ENCODE measurements around the gene PPARG.
"Not testable (repeated sequence)": the region's sequence is repeated elsewhere in the genome, so short reads cannot be mapped to it uniquely, and the experiment has no call there.

Gene PPARG

DNA sequence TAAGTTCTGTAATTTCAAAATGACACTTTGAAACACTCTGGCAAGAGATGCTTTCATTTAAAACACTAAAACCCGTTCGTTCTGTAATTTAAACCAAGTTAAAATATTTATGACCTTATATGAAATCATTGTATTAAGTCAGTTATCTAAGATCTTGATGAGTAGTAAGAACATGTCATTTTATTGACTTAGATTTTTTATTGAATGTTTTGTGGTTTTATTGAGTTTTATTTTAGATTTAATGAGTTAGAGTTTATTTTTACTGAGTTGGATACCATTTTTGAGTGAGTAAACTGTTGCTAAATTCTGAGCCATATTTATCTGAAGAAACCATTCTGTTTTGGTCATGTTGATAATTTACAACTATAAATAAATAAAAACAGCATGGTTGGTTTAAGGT lies 94.3 kb downstream of the PPARG start:
- DNase-seq: no peak

DNA sequence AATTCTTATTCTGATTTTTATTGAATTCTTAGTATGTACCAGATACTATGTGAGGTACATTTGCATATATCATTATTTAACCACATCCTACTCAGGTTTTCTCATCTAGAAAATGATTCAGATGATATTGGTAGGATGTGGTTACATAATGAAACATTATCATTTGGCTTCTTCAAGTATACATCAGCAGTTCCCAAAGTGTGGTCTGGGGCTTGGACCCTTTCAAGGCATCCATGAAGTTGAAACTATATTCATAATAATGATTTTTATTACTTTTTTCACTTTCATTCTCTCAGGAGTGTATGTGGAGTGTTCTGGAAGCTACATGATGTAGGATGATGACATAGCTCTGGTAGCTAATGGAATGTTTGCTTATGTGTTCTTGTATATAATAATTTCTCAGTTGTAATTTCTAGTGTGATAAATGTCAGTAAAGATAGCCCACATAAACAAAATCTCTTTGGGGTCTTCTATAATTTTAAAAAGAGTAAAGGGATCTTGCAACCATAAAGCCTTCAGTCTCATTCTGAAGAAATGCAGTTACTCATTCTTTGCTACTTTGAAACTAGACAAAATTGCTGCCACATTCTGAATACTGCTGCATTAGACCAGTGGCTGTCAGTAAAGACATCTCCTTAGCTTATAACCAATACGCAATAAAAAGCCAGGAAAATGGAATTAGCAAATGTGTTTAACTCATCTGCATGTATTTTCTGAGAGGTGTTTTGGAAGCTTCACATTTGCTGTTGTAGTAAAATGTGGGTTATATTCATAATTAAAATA lies 95.8 kb downstream of the PPARG start:
- no peak for DNase-seq

DNA sequence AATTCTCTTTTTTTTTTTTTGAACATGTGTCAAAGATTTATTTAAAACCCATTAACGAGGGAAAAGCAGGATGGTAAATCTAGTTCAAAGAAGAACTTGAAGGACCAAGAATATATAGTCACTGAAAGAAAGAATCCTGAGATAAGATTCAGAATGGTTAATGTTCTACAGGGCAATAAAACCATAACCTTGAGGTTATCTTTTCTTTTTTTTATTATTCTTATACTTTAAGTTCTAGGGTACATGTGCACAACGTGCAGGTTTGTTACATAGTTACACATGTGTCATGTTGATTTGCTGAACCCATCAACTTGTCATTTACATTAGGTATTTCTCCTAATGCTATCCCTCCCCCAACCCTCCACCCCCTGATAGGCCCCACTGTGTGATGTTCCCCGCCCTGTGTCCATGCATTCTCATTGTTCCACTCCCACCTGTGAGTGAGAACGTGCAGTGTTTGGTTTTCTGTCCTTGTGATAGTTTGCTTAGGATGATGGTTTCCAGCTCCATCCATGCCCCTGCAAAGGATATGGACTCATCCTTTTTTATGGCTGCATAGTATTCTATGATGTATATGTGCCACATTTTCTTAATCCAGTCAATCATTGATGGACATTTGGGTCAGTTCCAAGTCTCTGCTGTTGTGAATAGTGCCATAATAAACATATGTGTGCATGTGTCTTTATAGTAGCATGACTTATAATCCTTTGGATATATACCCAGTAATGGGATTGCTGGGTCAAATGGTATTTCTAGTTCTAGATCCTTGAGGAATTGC lies 97.8 kb downstream of the PPARG start:
- DNase-seq: not testable (repeated sequence)

DNA sequence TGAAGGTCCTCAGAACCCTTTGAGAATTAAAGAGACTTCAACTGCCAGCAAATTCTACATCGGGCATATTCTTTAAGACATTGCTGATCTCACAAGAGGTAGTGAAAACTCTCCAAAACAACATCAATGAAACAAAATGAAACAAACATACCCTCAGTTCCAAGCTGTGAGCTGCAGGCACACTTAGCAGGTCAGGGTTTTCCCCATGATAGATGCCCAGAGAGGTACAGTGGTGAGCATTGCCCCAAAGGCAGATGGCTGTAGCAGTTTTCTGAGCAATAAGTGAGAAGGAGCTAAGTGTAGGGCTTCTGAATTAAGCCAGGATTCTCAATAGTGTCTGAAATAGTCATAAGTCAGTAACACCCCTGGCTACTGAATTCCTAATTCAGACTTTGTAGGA lies 99.3 kb downstream of the PPARG start:
- no peak for DNase-seq

DNA sequence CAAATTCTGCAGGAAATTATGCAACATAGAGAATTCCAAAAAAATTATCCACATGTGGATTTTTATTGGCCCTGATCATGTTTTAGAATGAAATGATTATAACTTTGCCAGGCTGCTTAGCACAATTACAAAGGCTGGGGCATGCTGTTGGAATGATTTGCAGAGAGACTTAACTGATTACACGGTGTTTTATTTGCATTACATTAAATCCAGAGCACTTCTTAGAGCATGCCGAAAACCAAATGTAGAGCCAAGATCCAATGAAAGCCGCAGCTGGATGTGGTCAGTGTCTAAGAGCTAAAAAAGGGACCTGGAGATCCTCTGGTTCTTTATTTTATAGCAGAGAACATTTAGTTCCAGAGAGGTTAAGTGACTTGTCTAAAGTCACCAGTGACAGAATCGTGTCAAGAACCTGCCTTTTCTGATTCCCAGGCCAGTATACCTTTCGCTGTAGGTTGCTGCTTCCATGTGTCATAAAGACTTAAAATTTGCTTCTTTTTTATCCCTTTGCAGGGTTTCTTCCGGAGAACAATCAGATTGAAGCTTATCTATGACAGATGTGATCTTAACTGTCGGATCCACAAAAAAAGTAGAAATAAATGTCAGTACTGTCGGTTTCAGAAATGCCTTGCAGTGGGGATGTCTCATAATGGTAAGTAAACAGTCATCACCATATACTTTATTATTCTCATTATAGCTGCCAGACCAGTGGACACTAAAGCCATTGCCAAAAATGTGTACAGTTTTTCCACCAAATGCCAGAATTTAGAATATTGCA lies 103.4 kb downstream of the PPARG start:
- no peak for DNase-seq

DNA sequence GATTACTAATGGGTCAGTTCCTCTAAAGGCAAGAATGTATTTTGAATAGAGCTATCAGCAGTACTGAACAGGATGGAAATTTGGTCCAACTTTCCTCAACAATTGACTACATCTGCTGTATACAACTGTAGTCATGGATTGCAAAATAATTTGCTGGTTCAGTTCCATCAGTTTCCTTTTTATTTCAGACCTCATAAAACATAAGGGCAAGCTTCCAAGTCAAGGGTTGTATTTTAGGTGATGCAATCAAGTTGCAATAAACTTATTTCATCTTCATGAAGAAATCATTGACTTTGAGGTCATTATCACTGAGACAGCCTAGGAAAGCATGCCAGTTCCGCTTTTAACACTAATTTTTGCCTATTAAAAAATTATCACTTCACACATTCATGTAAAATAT lies 105.0 kb downstream of the PPARG start:
- DNase-seq: no peak

DNA sequence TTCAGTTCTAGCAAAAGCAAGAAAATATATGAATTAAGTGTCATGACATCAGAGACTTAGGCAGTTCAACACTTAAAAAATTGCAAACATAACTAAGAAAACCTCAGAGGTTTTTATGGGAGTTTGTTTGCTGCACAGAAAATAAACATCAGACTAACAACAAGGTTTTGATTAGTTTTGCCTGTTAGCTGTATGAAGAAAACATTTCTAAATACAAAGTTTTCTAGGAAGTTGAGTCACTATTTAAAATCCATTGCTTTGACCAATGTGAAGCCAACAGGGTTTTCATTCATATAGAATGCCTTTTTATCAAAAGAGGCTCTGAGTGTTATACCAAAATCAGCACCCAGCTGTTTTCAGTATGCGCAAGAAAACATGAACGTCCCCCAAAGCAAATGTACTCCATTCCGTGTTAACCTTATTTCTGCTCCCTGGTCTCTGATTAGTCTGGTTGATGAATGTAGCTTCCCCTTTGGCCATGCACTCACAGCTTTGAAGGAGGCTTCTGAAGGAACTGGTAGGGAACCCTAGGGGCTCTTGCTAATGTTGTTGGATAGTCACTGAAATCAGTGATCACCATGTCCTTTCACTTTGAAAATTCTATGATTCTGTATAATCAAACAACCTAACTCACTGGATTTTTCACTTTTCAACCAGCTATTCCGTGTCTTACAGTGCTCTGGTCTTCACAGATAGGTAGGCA lies 105.8 kb downstream of the PPARG start:
- DNase-seq: no peak

DNA sequence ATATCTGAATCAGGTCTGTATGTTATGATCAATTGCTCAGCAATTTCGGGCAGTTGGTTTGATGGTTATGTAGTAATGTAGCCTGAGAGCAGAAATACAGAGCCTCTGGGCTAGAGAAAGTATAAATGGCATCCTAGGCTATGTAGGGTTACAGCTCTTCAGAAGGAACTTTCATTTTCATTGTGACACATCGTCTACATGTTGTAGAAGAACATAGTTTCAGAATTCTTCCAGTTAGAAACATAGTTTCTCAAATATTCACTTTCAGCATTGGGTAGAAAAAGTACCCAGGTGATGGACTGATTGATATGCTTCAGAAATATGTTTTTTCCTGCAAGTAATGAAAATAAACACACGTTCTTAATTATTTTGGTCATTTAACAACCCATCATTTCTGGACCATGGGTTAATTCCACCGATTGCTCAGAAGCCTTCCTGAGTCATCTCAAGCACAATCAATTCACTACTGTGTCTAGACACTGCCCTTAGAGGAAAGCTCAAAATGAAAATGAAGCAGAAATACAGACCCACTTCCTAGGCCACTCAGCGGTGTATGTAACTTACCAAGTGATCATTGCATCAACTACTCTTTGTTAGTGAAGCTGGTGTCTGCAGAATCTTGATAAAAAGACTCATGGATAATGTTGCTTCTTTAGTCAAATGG lies 106.6 kb downstream of the PPARG start:
- peak in 1 of 2 donors; percentile 26 for DNase-seq

DNA sequence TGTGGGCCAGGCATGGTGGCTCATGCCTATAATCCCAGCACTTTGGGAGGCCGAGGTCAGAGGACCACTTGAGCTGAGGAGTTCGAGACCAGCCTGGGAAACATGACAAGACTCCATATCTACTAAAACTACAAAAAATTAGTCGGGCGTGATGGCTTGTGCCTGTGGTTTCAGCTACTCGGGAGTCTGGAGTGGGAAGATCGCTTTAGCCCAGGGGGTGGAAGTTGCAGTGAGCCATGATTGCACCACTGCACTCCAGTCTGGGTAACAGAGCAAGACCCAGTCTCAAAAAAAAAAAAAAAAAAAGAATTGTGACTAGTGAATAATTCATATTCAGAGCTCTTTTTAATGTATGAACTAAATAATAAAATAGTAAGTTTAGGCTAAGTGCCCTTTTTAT lies 107.6 kb downstream of the PPARG start:
- no peak for DNase-seq

DNA sequence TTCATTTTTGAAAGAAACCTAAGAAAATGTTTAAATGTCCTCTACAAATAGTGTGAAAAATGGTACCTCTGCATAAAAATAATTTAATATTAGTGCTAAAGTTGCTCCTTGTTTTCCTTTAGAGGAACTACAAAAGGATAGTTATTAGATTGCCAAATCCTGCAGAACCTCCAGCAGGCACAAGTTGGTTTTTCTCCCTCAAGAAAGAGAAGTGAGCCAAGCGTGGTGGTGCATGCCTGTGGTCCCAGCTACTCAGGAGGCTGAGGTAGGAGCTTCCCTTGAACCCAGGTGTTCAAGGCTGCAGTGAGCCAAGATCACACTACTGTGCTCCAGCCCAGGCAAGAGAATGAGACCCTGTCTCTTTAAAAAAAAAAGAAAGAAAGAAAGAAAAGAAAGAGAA lies 110.4 kb downstream of the PPARG start:
- DNase-seq: no peak

DNA sequence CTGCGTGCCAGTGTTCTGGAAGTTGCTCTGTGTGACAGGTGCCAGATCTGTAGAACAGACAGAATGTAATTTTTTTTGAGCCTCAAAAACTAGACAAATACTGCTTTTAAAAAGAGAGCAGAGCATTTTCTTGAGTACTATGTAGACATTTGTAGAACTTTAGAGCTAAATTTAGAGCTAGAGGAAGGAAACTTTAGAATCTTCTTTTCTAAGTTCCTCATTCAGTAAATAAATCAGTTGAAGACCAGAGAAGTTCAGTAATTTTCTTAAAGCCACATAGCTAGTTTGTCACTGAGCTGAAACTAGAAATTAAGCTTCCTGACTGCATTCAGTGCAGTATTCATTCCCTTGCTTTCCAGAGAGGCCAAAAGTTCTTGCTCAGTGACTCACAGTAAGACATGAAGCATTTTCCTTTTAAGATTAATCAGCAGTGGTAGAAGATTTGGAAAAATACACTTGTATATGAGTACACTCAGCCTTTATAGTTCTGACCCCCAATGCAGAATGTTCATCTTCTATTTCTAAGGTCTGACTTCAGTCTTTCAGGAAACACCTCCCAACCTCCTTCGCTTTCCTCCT lies 111.8 kb downstream of the PPARG start:
- DNase-seq: no peak

DNA sequence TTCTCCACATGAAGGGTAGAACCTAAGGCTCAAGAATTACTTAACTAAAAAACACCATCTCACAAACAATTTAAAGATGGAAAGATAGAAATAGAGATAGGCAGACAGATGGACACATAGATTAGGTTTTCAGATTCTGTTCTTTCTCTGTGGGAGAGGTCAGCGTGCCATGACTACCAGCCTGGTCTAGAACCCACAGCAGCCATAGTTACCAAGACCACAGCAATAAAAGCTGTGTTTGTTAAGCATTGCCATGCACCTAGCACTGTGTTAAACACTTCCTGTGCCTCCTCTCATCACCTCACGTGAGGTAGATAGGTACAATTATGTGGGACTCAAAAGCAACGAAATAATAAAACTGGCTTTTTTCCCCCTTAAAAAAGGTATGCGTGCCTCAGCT lies 112.3 kb downstream of the PPARG start:
- no peak for DNase-seq

DNA sequence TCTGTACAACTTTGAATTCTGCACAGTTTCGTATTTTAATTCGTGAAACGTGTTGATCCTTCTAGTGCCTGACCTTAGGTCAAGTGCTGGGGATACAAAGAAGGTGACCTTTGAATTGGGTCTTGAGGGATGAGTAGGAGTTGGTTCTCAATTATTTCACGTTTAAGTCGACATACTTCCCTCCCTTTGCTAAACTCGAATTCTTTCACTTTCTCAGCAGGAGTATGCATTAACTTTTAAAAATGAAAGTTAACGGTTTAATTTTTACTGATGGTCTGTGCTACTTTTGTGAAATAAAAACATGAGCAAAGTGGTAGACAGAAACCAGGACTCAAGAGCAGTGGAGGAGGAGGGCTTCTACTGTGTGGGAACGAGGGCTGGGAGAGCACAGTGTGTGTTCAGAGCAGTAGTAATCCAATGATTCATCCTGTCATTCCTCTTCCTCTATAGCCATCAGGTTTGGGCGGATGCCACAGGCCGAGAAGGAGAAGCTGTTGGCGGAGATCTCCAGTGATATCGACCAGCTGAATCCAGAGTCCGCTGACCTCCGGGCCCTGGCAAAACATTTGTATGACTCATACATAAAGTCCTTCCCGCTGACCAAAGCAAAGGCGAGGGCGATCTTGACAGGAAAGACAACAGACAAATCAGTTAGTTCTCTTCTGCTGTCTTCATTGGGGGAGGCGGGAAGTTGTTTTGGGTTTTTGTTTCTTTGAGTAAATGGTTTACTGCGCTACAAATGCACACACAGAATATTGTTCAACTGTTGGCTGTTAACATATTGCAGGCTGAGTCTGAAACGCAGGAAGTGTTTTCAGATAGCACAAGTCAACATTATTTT lies 116.8 kb downstream of the PPARG start:
- no peak for DNase-seq

DNA sequence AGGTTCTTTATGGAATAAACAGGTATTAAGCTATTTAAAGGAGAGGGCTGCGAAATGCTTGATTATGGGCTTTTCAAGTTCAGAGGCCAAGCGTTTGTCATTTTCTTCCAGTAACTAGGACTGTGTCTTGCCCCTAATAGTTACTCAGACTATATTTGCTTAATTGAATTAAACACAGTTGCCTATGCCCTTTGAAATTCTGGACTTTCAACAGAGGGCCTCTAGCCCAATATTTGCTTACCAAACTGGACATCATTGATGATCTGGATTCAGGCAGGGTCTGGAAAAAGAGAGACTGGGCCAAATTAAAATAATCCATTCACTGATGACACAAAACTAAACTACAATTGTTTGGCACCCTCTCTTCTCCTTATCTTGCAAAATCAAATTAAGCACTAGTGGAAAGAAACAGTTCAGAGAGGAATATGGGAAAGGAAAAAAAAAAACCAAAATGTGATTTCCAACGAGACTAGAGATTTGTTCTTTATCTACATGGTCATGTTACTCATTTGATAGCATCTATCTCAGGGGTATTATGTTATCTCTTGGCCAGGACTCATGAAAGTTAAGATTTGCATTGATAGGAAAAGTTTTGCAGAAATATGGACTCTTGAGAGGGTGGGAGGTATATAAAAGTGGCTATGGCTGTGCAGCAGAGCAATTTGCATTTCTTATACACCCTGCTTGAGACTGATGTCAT lies 120.3 kb downstream of the PPARG start:
- DNase-seq: no peak

DNA sequence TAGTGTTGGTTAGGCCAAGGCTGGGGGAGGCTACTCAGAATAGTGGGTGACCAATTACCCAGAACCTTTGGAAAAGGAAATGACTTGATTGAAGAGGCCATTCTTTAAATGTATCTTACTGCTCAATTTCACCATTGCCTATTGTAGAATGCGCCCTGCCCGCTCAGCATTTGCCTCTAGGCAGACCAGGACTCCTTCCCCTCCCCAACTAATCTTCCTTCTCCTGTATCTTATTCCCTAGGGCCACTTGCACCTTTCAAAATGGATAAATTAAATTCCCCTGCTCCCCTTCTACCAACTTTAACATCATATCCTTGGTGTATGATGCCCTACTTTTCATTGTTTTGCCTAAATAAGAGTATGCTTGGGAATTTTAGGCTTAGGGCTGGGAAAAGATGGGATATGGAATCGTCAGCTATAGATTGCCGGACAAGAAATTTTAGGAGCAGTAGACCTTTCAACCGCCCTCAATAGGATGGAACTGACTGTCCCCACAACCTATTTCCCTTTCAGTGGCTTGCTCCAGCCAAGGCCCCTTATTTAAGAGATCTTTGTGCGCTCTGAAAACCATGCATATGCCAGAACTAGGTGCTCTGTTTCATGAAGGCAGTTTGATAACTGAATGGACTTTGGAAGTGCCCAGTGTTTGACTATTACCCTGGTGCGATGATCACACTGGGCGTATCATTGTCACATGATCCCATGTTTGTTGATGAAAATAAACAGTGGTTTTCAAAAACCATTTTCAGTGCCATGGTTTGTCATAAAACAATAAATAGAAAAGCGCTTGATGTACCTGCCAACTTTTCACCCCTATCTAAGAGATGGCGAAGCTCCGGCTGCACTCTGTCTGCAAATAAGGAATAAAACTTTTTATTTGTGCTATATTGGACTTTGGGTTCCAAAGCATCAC lies 121.1 kb downstream of the PPARG start:
- DNase-seq: no peak

DNA sequence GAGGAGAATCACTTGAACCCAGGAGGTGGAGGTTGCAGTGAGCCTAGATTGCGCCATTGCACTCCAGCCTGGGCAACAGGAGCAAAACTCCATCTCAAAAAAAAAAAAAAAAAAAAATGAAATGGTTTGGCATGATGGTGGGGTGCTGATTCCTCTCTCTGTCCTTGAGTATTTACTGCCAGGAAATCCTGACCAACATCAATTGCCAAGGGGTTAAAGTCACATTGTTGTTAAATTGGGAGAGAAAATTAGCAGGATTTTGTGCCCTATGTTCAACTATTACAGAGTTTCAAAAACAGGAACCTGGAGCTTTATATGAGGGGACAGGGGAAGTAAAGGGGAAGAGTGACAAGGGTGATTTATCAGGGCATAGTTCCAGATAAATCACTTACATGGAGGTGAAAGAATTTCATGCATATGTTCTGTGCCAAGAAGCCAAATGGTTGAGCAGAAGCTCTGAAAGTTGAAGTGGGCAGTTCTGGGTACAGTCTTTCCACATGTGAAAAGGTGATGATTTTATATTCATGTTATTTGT lies 124.9 kb downstream of the PPARG start:
- no peak for DNase-seq

DNA sequence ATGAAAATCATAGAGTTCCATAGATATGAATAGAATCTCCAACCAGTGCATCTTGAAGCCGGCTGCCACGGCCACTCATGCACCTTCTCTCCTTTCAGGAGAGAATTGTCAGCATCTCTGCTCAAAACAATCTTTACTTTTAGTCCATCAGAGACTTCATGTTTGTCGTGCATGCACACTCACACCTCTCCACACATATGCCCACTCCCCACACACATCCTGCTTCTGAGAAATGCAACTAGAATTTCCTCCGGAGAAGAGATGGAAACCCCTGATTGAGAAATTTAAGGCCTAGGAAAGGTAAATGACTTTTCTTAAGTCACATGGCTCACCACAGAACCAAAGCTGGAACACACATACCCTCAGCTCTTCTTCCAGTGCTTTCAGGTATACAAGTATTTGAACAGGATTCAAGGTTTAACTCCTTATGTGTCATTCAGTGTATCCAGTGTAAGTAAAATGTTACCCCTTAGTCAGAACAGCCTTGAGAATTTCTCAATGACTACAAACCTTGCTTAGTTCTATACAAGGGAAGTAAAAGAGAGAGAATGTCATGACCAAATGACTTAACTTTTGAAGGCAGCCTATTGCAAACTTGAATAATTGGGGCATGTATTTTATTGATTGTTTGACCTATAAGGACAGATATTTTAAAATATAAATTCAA lies 126.3 kb downstream of the PPARG start:
- no peak for DNase-seq

DNA sequence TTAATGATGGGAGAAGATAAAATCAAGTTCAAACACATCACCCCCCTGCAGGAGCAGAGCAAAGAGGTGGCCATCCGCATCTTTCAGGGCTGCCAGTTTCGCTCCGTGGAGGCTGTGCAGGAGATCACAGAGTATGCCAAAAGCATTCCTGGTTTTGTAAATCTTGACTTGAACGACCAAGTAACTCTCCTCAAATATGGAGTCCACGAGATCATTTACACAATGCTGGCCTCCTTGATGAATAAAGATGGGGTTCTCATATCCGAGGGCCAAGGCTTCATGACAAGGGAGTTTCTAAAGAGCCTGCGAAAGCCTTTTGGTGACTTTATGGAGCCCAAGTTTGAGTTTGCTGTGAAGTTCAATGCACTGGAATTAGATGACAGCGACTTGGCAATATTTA lies 127.9 kb downstream of the PPARG start:
- no peak for DNase-seq
